Measurements from ENCODE around the gene CD3G. TPM values are rescaled to one million over a fixed set of nuclear protein-coding genes. Genes with fewer than 3 reads are reported as not detected.

The CD3G gene
- polyA plus RNA-seq, 3 donors = 0.84 to 1.9 TPM; not detected in 1

GRCh38 chr11:118364956-118365615 lies 20.9 kb downstream of the CD3G start:
- Mint-ChIP-seq H3K27me3 (ENCODE audit: low read depth in 3 of 3) (no peaks in the 10 kb centered on the region), H3K27ac (no peak overlapping the region), H3K36me3 (peaks cover 62% of the 10 kb centered on the region in 2 donors), H3K9me3 (no peaks in the 10 kb centered on the region), H3K4me3 (no peak overlapping the region), H3K4me1 (peaks cover 19% of the 10 kb centered on the region)
- Histone ChIP-seq H3K4me1 (ENCODE audit: control insufficient read depth in 1 of 2, insufficient read depth in 2 of 2, low read length in 2 of 2) (peaks cover 4 to 11% of the 10 kb centered on the region in 2 donors), H3K4me2 (replicated peaks; ENCODE audit: extremely low read depth, low read length, poor library complexity, severe bottlenecking) (no peak overlapping the region), H4K20me1 (ENCODE audit: insufficient read depth, low read length) (peaks cover 48% of the 10 kb centered on the region), H3K9me3 (replicated peaks in 1 of 2; ENCODE audit: control insufficient read depth in 1 of 2, insufficient read depth in 1 of 2, low read length in 2 of 2) (no peaks in the 10 kb centered on the region), H3K27me3 (ENCODE audit: control insufficient read depth in 2 of 2, insufficient read depth in 2 of 2, low read length in 2 of 2) (no peaks in the 10 kb centered on the region), H3K79me2 (ENCODE audit: insufficient read depth, low read length) (peaks cover 39% of the 10 kb centered on the region), H3K36me3 (replicated peaks in 1 of 2; ENCODE audit: control insufficient read depth in 1 of 2, insufficient read depth in 2 of 2, low read length in 2 of 2) (peaks cover 61 to 75% of the 10 kb centered on the region in 2 donors), H3K27ac (ENCODE audit: low read depth in 1 of 2, low read length in 2 of 2) (no peak overlapping the region), H3K4me3 (replicated peaks in 1 of 3; ENCODE audit: low read depth in 2 of 3, low read length in 3 of 3) (no peak overlapping the region), H3K9ac (ENCODE audit: insufficient read depth, low read length, poor library complexity, severe bottlenecking) (no peak overlapping the region), H2AFZ (ENCODE audit: insufficient read depth, low read depth, low read length, poor library complexity, severe bottlenecking) (no peak overlapping the region)
- 100% methylated on average over 1 of the region's 3 CpGs for WGBS (ENCODE audit: insufficient coverage)
- DNase-seq = no peak
- intact Hi-C loops (cut with micrococcal nuclease) = no loop called here
- no peak for TF ChIP-seq CTCF (IDR thresholded peaks at IDR 0.05)

- no peak for DNase-seq
- H3K27ac Mint-ChIP-seq = no peak overlapping the region
- no peak overlapping the region for H3K9ac ChIP-seq (ENCODE audit: insufficient read depth, low read length, poor library complexity, severe bottlenecking)
- no peaks in the 10 kb centered on the region for H3K27me3 ChIP-seq (ENCODE audit: control insufficient read depth in 2 of 2, insufficient read depth in 2 of 2, low read length in 2 of 2)
- H3K9me3 ChIP-seq (replicated peaks in 1 of 2; ENCODE audit: control insufficient read depth in 1 of 2, insufficient read depth in 1 of 2, low read length in 2 of 2) = no peaks in the 10 kb centered on the region
- no peak overlapping the region for H3K4me2 ChIP-seq (replicated peaks; ENCODE audit: extremely low read depth, low read length, poor library complexity, severe bottlenecking)
- intact Hi-C loops (cut with micrococcal nuclease) = no loop called here
- peaks cover 73 to 87% of the 10 kb centered on the region in 2 donors for H3K36me3 ChIP-seq (replicated peaks in 1 of 2; ENCODE audit: control insufficient read depth in 1 of 2, insufficient read depth in 2 of 2, low read length in 2 of 2)
- peaks cover 12% of the 10 kb centered on the region for H3K4me1 Mint-ChIP-seq
- no peak overlapping the region for H2AFZ ChIP-seq (ENCODE audit: insufficient read depth, low read depth, low read length, poor library complexity, severe bottlenecking)
- no peaks in the 10 kb centered on the region for H3K9me3 Mint-ChIP-seq
- peaks cover 27% of the 10 kb centered on the region for H3K79me2 ChIP-seq (ENCODE audit: insufficient read depth, low read length)
- 100% methylated on average over 1 of the region's 1 CpG for WGBS (ENCODE audit: insufficient coverage)
- no peak overlapping the region for H3K27ac ChIP-seq (ENCODE audit: low read depth in 1 of 2, low read length in 2 of 2)
- H4K20me1 ChIP-seq (ENCODE audit: insufficient read depth, low read length) = peaks cover 48% of the 10 kb centered on the region
- H3K36me3 Mint-ChIP-seq = peaks cover 73 to 74% of the 10 kb centered on the region in 2 donors
- H3K4me3 Mint-ChIP-seq = no peak overlapping the region
- TF ChIP-seq CTCF (IDR thresholded peaks at IDR 0.05) = no peak
- H3K27me3 Mint-ChIP-seq (ENCODE audit: low read depth in 3 of 3) = no peaks in the 10 kb centered on the region
- no peak overlapping the region for H3K4me3 ChIP-seq (replicated peaks in 1 of 3; ENCODE audit: low read depth in 2 of 3, low read length in 3 of 3)
- H3K4me1 ChIP-seq (ENCODE audit: control insufficient read depth in 1 of 2, insufficient read depth in 2 of 2, low read length in 2 of 2) = no peaks in the 10 kb centered on the region
These were observed 22.1 kb downstream of the CD3G start for GRCh38 chr11:118366287-118366686.

Data from CD14-positive monocyte (primary cell).